Erythroblast (primary cell): ENCODE measurements around the gene TIAM1.

Experiments used
- GATA1 ChIP-seq: IDR thresholded peaks from 2 replicates; pipeline ENCODE4 v1.6.1; 2011; ENCODE audit warnings: low read depth, mild to moderate bottlenecking, control low read depth, low read length, moderate library complexity
- POLR2A ChIP-seq: IDR thresholded peaks from 2 replicates; pipeline ENCODE4 v1.6.1; 2011; ENCODE audit warnings: mild to moderate bottlenecking, low read length

- TF ChIP-seq POLR2A: no peak
- no peak for TF ChIP-seq GATA1
Measured at GRCh38 chr21:31279214-31279613, 64.8 kb downstream of the TIAM1 start.
